ENCODE results near the gene BBOX1.
"Not testable (repeated sequence)": the region's sequence is repeated elsewhere in the genome, so short reads cannot be mapped to it uniquely, and the experiment has no call there.

The BBOX1 gene

DNA sequence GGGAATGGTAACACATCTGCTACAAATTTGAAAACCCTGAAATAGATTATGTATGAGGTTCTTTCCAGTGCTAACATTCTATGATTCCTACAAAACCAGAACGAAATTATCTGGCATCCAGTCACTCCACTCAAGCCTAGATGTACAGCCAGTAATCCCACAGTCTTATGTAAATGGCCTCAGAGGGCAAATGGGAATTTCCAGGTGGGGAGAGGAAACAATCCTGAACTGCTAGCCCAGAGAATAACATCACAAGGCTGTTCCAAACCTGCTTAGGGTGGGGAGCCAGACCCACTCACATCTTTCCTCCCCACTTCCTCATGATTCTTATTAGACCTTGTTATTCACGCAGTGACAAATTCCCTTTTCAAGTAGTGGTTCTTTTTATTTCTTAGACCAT lies 43.2 kb upstream of the BBOX1 start:
- H3K4me3 ChIP-seq (ENCODE audit: low read depth, low read length): no peak overlapping the region
- in situ Hi-C loops (cut with HindIII; ENCODE audit: low sequenced_read_pairs): no loop called here
- DNase-seq (ENCODE audit: low read depth, low spot score): peak; percentile 28
- TF ChIP-seq, protein P1, sequence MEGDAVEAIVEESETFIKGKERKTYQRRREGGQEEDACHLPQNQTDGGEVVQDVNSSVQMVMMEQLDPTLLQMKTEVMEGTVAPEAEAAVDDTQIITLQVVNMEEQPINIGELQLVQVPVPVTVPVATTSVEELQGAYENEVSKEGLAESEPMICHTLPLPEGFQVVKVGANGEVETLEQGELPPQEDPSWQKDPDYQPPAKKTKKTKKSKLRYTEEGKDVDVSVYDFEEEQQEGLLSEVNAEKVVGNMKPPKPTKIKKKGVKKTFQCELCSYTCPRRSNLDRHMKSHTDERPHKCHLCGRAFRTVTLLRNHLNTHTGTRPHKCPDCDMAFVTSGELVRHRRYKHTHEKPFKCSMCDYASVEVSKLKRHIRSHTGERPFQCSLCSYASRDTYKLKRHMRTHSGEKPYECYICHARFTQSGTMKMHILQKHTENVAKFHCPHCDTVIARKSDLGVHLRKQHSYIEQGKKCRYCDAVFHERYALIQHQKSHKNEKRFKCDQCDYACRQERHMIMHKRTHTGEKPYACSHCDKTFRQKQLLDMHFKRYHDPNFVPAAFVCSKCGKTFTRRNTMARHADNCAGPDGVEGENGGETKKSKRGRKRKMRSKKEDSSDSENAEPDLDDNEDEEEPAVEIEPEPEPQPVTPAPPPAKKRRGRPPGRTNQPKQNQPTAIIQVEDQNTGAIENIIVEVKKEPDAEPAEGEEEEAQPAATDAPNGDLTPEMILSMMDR (IDR thresholded peaks at IDR 0.05; ENCODE audit: low read depth, low read length): no peak

DNA sequence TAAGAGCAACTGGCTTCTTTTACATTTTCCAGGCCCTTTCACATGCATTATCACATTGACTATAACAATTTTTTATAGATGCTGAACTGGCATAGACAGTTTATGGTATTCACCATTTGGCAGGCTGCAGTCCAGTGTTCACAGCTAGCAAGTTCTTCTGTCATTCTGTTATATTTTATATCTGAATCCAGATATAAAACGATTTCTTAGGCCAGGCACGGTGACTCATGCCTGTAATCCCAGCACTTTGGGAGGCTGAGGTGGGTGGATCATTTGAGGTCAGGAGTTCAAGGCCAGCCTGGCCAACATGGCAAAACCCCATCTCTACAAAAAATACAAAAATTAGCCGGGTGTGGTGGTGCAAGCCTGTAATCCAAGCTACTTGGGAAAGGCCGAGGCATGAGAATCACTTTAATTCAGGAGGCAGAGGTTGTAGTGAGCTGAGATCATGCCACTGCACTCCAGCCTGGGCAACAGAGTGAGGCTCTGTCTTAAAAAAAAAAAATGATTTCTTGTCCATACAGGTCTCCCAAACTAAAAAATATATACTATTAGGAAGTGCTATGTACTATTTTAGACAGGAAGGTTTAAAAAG lies 39.4 kb upstream of the BBOX1 start:
- in situ Hi-C loops (cut with HindIII; ENCODE audit: low sequenced_read_pairs); H3K4me3 ChIP-seq (ENCODE audit: low read depth, low read length); DNase-seq (ENCODE audit: low read depth, low spot score): not testable (repeated sequence)

DNA sequence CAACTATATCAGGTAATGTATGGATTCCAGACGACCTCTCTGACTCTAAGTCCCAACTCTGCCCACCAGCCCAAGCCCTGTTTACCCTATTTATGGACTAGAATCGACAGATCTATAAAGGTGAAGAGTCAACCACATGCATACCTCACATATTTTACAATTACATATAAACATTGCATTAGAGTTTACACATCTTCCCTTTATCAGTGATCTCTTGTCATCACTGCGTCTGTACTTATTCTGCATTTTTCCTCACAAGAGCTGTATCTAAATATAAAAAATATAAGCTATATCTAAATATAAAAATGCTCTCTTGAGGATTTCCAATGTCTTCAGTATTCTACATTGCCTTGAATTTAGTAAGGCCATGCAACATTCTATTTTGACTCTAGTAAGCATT lies 38.2 kb upstream of the BBOX1 start:
- no peak for DNase-seq (ENCODE audit: low read depth, low spot score)
- no peak overlapping the region for H3K4me3 ChIP-seq (ENCODE audit: low read depth, low read length)
- in situ Hi-C loops (cut with HindIII; ENCODE audit: low sequenced_read_pairs): no loop called here
- TF ChIP-seq, protein P1 (IDR thresholded peaks at IDR 0.05; ENCODE audit: low read depth, low read length): no peak

DNA sequence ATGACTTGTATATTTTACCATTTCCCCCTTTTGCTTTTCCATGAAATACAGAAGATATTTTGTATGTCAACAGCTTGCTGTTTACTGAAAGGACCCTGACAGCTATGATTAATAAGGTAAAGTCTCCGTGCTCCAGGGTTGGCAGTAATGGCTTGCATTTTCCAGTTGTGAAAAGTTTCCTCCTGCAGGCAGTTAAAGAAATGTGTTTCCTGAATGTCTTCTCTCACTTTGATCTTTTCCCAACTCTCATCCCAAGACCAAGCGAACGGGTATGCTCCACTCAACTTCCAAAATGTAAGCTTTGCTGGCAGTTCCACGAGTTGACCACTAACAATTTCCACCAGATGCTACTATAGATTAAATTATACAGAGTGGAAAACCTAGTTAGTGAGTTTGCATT lies 37.8 kb upstream of the BBOX1 start:
- TF ChIP-seq, protein P1 (IDR thresholded peaks at IDR 0.05; ENCODE audit: low read depth, low read length): no peak
- in situ Hi-C loops (cut with HindIII; ENCODE audit: low sequenced_read_pairs): no loop called here

DNA sequence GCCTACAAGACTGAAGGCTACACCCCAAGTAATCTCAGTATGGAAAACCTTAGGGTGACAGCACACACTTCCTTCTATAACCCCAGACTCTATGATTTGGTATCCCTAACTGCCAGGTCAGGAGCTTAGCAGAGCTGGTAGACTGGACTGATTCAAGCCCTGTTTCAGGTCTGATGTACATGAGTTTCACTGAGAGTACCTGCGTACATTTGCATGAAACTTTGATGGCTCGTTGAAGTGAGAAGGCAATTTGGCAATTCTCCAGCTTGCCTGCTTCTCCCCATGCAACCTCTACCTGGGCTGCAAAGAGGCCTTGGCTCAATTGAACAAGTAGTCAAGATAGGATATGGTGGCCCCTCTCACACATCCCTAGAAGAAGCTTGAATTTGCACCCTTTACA lies 36.5 kb upstream of the BBOX1 start:
- TF ChIP-seq, protein P1 (IDR thresholded peaks at IDR 0.05; ENCODE audit: low read depth, low read length): no peak
- no peak overlapping the region for H3K4me3 ChIP-seq (ENCODE audit: low read depth, low read length)
- in situ Hi-C loops (cut with HindIII; ENCODE audit: low sequenced_read_pairs): no loop called here
- no peak for DNase-seq (ENCODE audit: low read depth, low spot score)

More for the DNA sequence above, 37.8 kb upstream of the BBOX1 start:
- no peak overlapping the region for H3K4me3 ChIP-seq (ENCODE audit: low read depth, low read length)
- no peak for DNase-seq (ENCODE audit: low read depth, low spot score)

DNA sequence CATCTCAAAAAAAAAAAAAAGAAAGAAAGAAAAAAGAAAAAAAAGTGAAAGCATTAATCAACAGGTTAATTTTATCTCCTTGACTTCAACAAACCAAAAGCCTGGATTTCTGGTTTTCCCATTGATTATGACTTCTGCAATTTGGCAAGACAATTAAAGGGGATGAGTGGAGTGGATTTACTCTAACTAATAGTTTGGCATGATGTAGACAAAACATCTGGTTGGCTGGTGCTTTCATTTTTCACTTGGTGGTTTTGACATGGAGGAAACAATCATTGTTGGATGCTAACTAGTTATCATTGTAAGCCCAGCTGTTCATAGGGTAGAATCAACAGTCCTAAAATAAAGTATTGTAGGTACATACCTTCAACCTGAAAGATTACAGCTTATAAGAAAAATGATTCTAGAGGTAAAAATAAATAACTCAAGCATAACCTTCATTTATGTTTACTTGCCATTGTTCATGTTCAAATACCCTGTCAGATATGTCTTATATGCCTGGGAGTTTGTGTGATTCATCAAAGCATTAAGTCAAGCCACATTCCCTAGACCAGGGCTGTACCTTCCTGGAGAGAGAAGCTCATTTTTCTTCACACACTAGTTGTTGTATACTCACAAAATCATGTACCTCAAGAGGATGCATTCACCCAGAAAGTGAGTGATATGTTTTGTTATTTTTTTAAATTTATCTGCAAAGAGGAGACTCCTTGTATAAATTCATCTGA lies 31.6 kb upstream of the BBOX1 start:
- DNase-seq (ENCODE audit: low read depth, low spot score): no peak
- in situ Hi-C loops (cut with HindIII; ENCODE audit: low sequenced_read_pairs): no loop called here
- TF ChIP-seq, protein P1 (IDR thresholded peaks at IDR 0.05; ENCODE audit: low read depth, low read length): no peak
- H3K4me3 ChIP-seq (ENCODE audit: low read depth, low read length): no peak overlapping the region

DNA sequence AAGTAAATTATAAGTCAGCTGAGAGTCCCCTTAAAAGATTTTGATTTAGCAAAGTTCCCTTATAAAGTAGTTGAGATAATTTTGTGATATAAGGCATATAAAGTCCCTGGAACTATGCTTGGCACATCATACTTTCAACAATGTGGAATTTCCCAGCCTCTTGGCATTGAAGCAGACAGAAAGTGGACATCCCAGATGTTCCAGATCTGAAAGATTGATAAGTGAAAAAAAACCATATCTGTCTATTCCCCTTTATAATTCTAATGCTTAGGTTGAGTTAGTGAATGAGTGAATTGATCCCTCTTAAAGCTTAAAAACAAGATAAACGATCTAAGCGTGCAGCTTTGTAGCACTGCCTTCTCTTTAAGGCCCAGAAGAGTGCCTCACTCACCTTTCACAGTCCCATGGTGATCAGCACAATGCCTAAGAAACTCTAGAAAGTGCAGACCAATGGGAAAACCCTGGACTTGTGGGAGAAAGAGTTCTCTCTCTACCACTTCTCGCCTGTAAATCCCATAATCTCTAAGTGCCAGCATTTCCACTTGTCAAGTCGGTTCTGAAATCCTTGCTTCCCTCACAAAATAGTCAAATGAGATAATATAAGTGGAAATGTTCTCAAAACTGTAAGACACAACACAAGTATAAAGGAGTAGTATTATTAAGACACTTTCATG lies 28.9 kb upstream of the BBOX1 start:
- H3K4me3 ChIP-seq (ENCODE audit: low read depth, low read length): no peak overlapping the region
- DNase-seq (ENCODE audit: low read depth, low spot score): no peak
- TF ChIP-seq, protein P1 (IDR thresholded peaks at IDR 0.05; ENCODE audit: low read depth, low read length): no peak
- in situ Hi-C loops (cut with HindIII; ENCODE audit: low sequenced_read_pairs): no loop called here

Data from astrocyte of the spinal cord (primary cell).